ENCODE data around the gene AQP7.

Gene AQP7

GRCh38 chr9:33438926-33439680 is 36.7 kb upstream of the AQP7 start:
- no peak overlapping the region for H3K4me2 ChIP-seq (ENCODE audit: low read depth, low read length)
- H4K20me1 ChIP-seq (ENCODE audit: insufficient read depth, low read length) = no peaks in the 10 kb centered on the region
- no peaks in the 10 kb centered on the region for H3K4me1 ChIP-seq (ENCODE audit: low read length)
- no peak overlapping the region for H3K27ac ChIP-seq (ENCODE audit: low read length)
- no peaks in the 10 kb centered on the region for H3K27me3 ChIP-seq (replicated peaks; ENCODE audit: insufficient read depth, low read length)
- H3K9me2 ChIP-seq (replicated peaks; ENCODE audit: insufficient read depth, low read length) = no peaks in the 10 kb centered on the region
- H3K9ac ChIP-seq (ENCODE audit: low read length) = no peak overlapping the region
- TF ChIP-seq CTCF (IDR thresholded peaks at IDR 0.05; ENCODE audit: low read length) = no peak
- no peak for TF ChIP-seq EZH2 (optimal IDR thresholded peaks at IDR 0.05; ENCODE audit: low read depth, low read length)
- TF ChIP-seq EZH2phosphoT487 (IDR thresholded peaks at IDR 0.05; ENCODE audit: low read length) = no peak
- H2AFZ ChIP-seq (ENCODE audit: low read length) = no peak overlapping the region
- DNase-seq = no peak
- peaks cover 4% of the 10 kb centered on the region for H3K36me3 ChIP-seq (replicated peaks; ENCODE audit: insufficient read depth, low read length)
- no peak overlapping the region for H3K4me3 ChIP-seq (ENCODE audit: low read length)
- H3F3A ChIP-seq (ENCODE audit: insufficient read depth, low read length) = no peaks in the 10 kb centered on the region
- no peaks in the 10 kb centered on the region for H3K9me3 ChIP-seq (replicated peaks; ENCODE audit: insufficient read depth, low read length)
- H3K79me2 ChIP-seq (ENCODE audit: low read length) = peaks cover 12% of the 10 kb centered on the region

GRCh38 chr9:33437898-33438297 is 35.5 kb upstream of the AQP7 start:
- no peak overlapping the region for H2AFZ ChIP-seq (ENCODE audit: low read length)
- no peaks in the 10 kb centered on the region for H3K4me1 ChIP-seq (ENCODE audit: low read length)
- peaks cover 4% of the 10 kb centered on the region for H3K36me3 ChIP-seq (replicated peaks; ENCODE audit: insufficient read depth, low read length)
- H3K79me2 ChIP-seq (ENCODE audit: low read length) = no peaks in the 10 kb centered on the region; the same call in 1 of the 2 replicates
- no peak overlapping the region for H3K9ac ChIP-seq (ENCODE audit: low read length)
- no peaks in the 10 kb centered on the region for H3F3A ChIP-seq (ENCODE audit: insufficient read depth, low read length)
- no peaks in the 10 kb centered on the region for H3K9me2 ChIP-seq (replicated peaks; ENCODE audit: insufficient read depth, low read length)
- TF ChIP-seq EZH2phosphoT487 (IDR thresholded peaks at IDR 0.05; ENCODE audit: low read length) = no peak
- TF ChIP-seq EZH2 (optimal IDR thresholded peaks at IDR 0.05; ENCODE audit: low read depth, low read length) = no peak
- TF ChIP-seq CTCF (IDR thresholded peaks at IDR 0.05; ENCODE audit: low read length) = no peak
- no peaks in the 10 kb centered on the region for H3K27me3 ChIP-seq (replicated peaks; ENCODE audit: insufficient read depth, low read length)
- no peak overlapping the region for H3K4me2 ChIP-seq (ENCODE audit: low read depth, low read length)
- no peak overlapping the region for H3K27ac ChIP-seq (ENCODE audit: low read length)
- DNase-seq = no peak
- no peak overlapping the region for H3K4me3 ChIP-seq (ENCODE audit: low read length)
- no peaks in the 10 kb centered on the region for H3K9me3 ChIP-seq (replicated peaks; ENCODE audit: insufficient read depth, low read length)
- no peaks in the 10 kb centered on the region for H4K20me1 ChIP-seq (ENCODE audit: insufficient read depth, low read length)

- Histone ChIP-seq H3K79me2 (ENCODE audit: low read length) (no peaks in the 10 kb centered on the region), H3K4me1 (ENCODE audit: low read length) (no peaks in the 10 kb centered on the region), H4K20me1 (ENCODE audit: insufficient read depth, low read length) (no peaks in the 10 kb centered on the region), H3K36me3 (replicated peaks; ENCODE audit: insufficient read depth, low read length) (no peaks in the 10 kb centered on the region), H3K9me3 (replicated peaks; ENCODE audit: insufficient read depth, low read length) (no peaks in the 10 kb centered on the region), H2AFZ (ENCODE audit: low read length) (no peak overlapping the region), H3K4me2 (ENCODE audit: low read depth, low read length) (no peak overlapping the region), H3K4me3 (ENCODE audit: low read length) (no peak overlapping the region), H3K27ac (ENCODE audit: low read length) (no peak overlapping the region), H3K9me2 (replicated peaks; ENCODE audit: insufficient read depth, low read length) (no peaks in the 10 kb centered on the region), H3F3A (ENCODE audit: insufficient read depth, low read length) (no peaks in the 10 kb centered on the region), H3K9ac (ENCODE audit: low read length) (no peak overlapping the region), H3K27me3 (replicated peaks; ENCODE audit: insufficient read depth, low read length) (no peaks in the 10 kb centered on the region)
- TF ChIP-seq EZH2phosphoT487 (IDR thresholded peaks at IDR 0.05; ENCODE audit: low read length) (no peak), EZH2 (optimal IDR thresholded peaks at IDR 0.05; ENCODE audit: low read depth, low read length) (no peak), CTCF (IDR thresholded peaks at IDR 0.05; ENCODE audit: low read length) (no peak)
- DNase-seq = no peak
These were observed 34.8 kb upstream of the AQP7 start for GRCh38 chr9:33437205-33437604.
